ENCODE results near the gene OR7C1.
"Not testable (repeated sequence)": the region's sequence is repeated elsewhere in the genome, so short reads cannot be mapped to it uniquely, and the experiment has no call there.

Gene OR7C1

GRCh38 chr19:14817052-14817451, 17.9 kb downstream of the OR7C1 start:
- no peaks in the 10 kb centered on the region for H3K4me1 ChIP-seq (ENCODE audit: insufficient read depth, low read length)
- H3K27me3 ChIP-seq (ENCODE audit: control insufficient read depth in 1 of 2, insufficient read depth in 2 of 2, low read length in 2 of 2): no peaks in the 10 kb centered on the region
- no peak overlapping the region for H3K27ac ChIP-seq (ENCODE audit: low read depth, low read length)
- H3K36me3 ChIP-seq (ENCODE audit: insufficient read depth, low read length): no peaks in the 10 kb centered on the region
- H3K9ac ChIP-seq (ENCODE audit: low read length): no peak overlapping the region
- H3K4me3 ChIP-seq (ENCODE audit: low read depth in 1 of 2, low read length in 2 of 2): no peak overlapping the region
- H3K9me3 ChIP-seq (ENCODE audit: low read length): no peaks in the 10 kb centered on the region

- Histone ChIP-seq H3K27me3 (ENCODE audit: control insufficient read depth in 1 of 2, insufficient read depth in 2 of 2, low read length in 2 of 2) (no peaks in the 10 kb centered on the region), H3K4me1 (ENCODE audit: insufficient read depth, low read length) (no peaks in the 10 kb centered on the region), H3K4me3 (ENCODE audit: low read depth in 1 of 2, low read length in 2 of 2) (no peak overlapping the region), H3K27ac (ENCODE audit: low read depth, low read length) (no peak overlapping the region), H3K9ac (ENCODE audit: low read length) (no peak overlapping the region), H3K9me3 (ENCODE audit: low read length) (no peaks in the 10 kb centered on the region), H3K36me3 (ENCODE audit: insufficient read depth, low read length) (no peaks in the 10 kb centered on the region)
These were observed 19.9 kb downstream of the OR7C1 start for GRCh38 chr19:14814982-14815652.

- no peak overlapping the region for H3K9ac ChIP-seq (ENCODE audit: low read length)
- H3K4me3 ChIP-seq (ENCODE audit: low read depth in 1 of 2, low read length in 2 of 2): no peak overlapping the region
- no peaks in the 10 kb centered on the region for H3K9me3 ChIP-seq (ENCODE audit: low read length)
- no peaks in the 10 kb centered on the region for H3K4me1 ChIP-seq (ENCODE audit: insufficient read depth, low read length)
- no peaks in the 10 kb centered on the region for H3K36me3 ChIP-seq (ENCODE audit: insufficient read depth, low read length)
- H3K27me3 ChIP-seq (ENCODE audit: control insufficient read depth in 1 of 2, insufficient read depth in 2 of 2, low read length in 2 of 2): no peaks in the 10 kb centered on the region
- no peak overlapping the region for H3K27ac ChIP-seq (ENCODE audit: low read depth, low read length)
These were observed 25.5 kb downstream of the OR7C1 start for GRCh38 chr19:14809272-14810057.

DNA sequence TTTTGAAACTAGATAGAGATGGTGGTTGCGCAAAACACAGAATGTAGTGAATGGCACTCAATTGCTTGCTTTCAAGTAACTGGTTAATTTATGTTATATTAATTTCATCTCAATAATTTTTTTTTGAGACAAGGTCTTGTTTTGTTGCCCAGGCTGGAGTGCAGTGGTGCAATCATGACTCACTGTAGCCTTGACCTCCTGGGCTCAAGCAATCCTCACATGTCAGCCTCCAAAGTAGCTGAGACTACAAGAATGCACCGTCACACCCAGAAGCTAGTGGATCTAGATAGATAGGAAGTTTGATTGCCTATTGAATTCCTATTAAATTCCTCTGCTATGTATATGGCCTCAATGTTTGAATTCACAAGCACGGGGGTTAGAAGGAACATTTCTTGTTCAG, 30.2 kb downstream of the OR7C1 start:
- no peak overlapping the region for H3K9ac ChIP-seq (ENCODE audit: low read length)
- no peak overlapping the region for H3K4me3 ChIP-seq (ENCODE audit: low read depth in 1 of 2, low read length in 2 of 2)
- H3K27ac ChIP-seq (ENCODE audit: low read depth, low read length): no peak overlapping the region
- H3K27me3 ChIP-seq (ENCODE audit: control insufficient read depth in 1 of 2, insufficient read depth in 2 of 2, low read length in 2 of 2): no peaks in the 10 kb centered on the region
- no peaks in the 10 kb centered on the region for H3K4me1 ChIP-seq (ENCODE audit: insufficient read depth, low read length)
- no peaks in the 10 kb centered on the region for H3K36me3 ChIP-seq (ENCODE audit: insufficient read depth, low read length)
- H3K9me3 ChIP-seq (ENCODE audit: low read length): no peaks in the 10 kb centered on the region

DNA sequence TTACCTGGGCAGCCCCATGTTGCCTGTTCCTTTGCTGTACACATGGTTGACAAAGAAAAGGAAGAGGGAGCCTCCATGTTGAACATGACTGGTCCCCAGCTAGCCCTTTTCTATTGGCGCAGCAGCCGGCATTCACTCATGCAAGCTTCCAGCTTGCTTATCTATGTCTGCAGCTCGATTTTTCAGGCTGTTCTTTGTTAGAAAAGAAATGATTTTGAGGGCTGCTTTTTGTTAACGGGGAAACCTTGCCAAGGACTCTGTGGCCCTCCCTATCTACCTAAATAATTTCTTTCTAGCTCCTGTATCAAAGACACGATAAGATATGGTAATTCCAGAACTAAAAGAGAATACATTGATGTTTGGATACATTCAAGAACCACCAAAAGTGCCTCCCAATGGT, 36.2 kb downstream of the OR7C1 start:
- Histone ChIP-seq H3K4me1 (ENCODE audit: insufficient read depth, low read length) (no peaks in the 10 kb centered on the region), H3K4me3 (ENCODE audit: low read depth in 1 of 2, low read length in 2 of 2) (no peak overlapping the region), H3K27me3 (ENCODE audit: control insufficient read depth in 1 of 2, insufficient read depth in 2 of 2, low read length in 2 of 2) (no peaks in the 10 kb centered on the region), H3K27ac (ENCODE audit: low read depth, low read length) (no peak overlapping the region), H3K36me3 (ENCODE audit: insufficient read depth, low read length) (no peaks in the 10 kb centered on the region), H3K9me3 (ENCODE audit: low read length) (no peaks in the 10 kb centered on the region), H3K9ac (ENCODE audit: low read length) (no peak overlapping the region)

DNA sequence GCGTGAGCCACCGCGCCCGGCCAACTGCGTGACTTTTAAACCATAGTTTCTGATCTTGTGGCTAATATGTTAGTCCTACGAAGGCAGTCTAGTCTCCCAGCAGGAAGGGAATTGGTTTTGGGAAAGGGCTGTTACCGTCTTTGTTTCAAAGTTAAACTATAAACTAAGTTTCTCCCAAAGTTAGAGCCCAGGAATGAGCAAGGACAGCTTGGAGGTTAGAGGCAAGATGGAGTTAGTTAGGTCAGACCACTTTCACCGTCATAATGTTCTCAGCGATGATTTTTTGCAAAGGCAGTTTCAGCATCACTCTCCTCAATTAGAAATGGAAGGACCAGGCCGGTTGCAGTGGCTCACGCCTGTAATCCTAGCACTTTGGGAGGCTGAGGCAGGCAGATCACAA, 39.0 kb downstream of the OR7C1 start:
- Histone ChIP-seq H3K27me3 (ENCODE audit: control insufficient read depth in 1 of 2, insufficient read depth in 2 of 2, low read length in 2 of 2) (no peaks in the 10 kb centered on the region), H3K27ac (ENCODE audit: low read depth, low read length) (no peak overlapping the region), H3K36me3 (ENCODE audit: insufficient read depth, low read length) (no peaks in the 10 kb centered on the region), H3K9me3 (ENCODE audit: low read length) (no peaks in the 10 kb centered on the region), H3K4me1 (ENCODE audit: insufficient read depth, low read length) (no peaks in the 10 kb centered on the region), H3K9ac (ENCODE audit: low read length) (no peak overlapping the region), H3K4me3 (ENCODE audit: low read depth in 1 of 2, low read length in 2 of 2) (no peak overlapping the region)

DNA sequence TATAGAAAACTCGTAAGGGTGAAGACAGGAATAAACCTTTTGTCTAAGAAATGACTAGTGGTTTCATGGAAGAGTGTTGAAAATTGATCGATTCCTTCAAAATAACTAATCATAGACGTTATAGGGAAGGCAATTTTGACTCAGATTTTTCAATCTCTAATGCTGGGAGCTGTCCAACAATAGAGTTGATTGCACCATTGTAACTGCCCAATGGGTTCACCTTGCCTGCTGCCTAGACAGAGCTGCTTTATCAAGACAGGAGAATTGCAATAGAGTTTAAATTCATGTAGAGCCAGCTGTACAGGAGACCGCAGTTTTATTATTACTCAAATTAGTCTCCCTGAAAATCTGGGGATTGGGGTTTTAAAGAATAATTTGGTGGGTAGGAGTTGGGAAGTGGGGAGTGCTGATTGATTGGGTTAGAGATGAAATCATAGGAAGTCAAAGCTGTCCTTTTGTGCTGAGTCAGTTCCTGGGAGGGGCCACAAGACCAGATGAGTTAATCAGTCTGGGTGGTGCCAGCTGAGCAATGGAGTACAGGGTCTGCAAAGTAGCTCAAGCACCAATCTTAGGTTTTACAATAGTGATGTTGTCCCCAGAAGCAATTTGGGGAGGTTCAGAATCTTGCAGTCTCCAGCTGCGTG, 39.8 kb downstream of the OR7C1 start:
- Histone ChIP-seq H3K4me1 (ENCODE audit: insufficient read depth, low read length) (no peaks in the 10 kb centered on the region), H3K27ac (ENCODE audit: low read depth, low read length) (no peak overlapping the region), H3K36me3 (ENCODE audit: insufficient read depth, low read length) (no peaks in the 10 kb centered on the region), H3K4me3 (ENCODE audit: low read depth in 1 of 2, low read length in 2 of 2) (no peak overlapping the region), H3K9me3 (ENCODE audit: low read length) (no peaks in the 10 kb centered on the region), H3K27me3 (ENCODE audit: control insufficient read depth in 1 of 2, insufficient read depth in 2 of 2, low read length in 2 of 2) (no peaks in the 10 kb centered on the region), H3K9ac (ENCODE audit: low read length) (no peak overlapping the region)

DNA sequence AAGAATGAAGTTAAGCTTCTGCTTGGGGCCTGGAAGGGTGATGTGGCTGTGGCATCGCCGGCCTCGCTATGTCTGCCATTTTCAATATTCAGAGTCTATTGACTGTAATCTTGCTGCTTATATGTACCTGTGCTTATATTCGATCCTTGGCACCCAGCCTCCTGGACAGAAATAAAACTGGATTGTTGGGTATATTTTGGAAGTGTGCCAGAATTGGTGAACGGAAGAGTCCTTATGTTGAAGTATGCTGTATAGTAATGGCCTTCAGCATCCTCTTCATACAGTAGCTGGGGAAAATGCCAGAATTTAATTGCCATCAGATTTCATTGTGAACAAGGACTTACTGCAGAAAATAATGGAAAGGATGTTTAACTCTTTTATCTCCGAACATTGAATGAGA, 42.7 kb downstream of the OR7C1 start:
- H3K27ac ChIP-seq (ENCODE audit: low read depth, low read length); H3K36me3 ChIP-seq (ENCODE audit: insufficient read depth, low read length); H3K9me3 ChIP-seq (ENCODE audit: low read length): not testable (repeated sequence)

DNA sequence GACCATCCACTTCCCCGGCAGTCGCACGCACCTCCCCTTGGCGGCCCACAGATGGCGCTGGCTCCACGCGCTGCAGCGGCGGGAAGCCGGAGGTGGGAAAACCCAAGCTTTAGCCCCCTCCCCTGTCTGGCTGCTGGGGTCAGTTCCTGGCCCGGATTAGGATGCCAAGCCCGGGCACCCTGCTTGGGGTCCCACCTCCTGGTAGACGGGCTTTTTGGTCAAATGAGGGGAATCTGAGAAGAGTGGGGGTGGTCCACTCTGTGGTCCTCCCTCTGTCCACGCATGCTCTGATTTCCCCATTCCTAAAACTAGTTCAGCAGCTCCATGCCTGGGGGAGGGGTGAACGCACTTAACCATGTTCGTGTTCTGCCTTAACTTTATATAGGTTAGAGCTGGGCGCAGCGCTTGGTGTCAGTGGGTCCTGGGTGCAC, 48.5 kb downstream of the OR7C1 start:
- no peak overlapping the region for H3K9ac ChIP-seq (ENCODE audit: low read length)
- no peaks in the 10 kb centered on the region for H3K36me3 ChIP-seq (ENCODE audit: insufficient read depth, low read length)
- no peaks in the 10 kb centered on the region for H3K9me3 ChIP-seq (ENCODE audit: low read length)
- no peaks in the 10 kb centered on the region for H3K4me1 ChIP-seq (ENCODE audit: insufficient read depth, low read length)
- no peak overlapping the region for H3K4me3 ChIP-seq (ENCODE audit: low read depth in 1 of 2, low read length in 2 of 2)
- H3K27ac ChIP-seq (ENCODE audit: low read depth, low read length): no peak overlapping the region
- peaks cover 0 to 4% of the 10 kb centered on the region in 2 donors for H3K27me3 ChIP-seq (ENCODE audit: control insufficient read depth in 1 of 2, insufficient read depth in 2 of 2, low read length in 2 of 2)

More for the DNA sequence above, 42.7 kb downstream of the OR7C1 start:
- H3K4me1 ChIP-seq (ENCODE audit: insufficient read depth, low read length); H3K9ac ChIP-seq (ENCODE audit: low read length); H3K4me3 ChIP-seq (ENCODE audit: low read depth in 1 of 2, low read length in 2 of 2); H3K27me3 ChIP-seq (ENCODE audit: control insufficient read depth in 1 of 2, insufficient read depth in 2 of 2, low read length in 2 of 2): not testable (repeated sequence)

GRCh38 chr19:14785102-14785793, 49.7 kb downstream of the OR7C1 start:
- not testable (repeated sequence) for H3K9me3 ChIP-seq (ENCODE audit: low read length); H3K9ac ChIP-seq (ENCODE audit: low read length); H3K27me3 ChIP-seq (ENCODE audit: control insufficient read depth in 1 of 2, insufficient read depth in 2 of 2, low read length in 2 of 2); H3K4me3 ChIP-seq (ENCODE audit: low read depth in 1 of 2, low read length in 2 of 2); H3K27ac ChIP-seq (ENCODE audit: low read depth, low read length); H3K4me1 ChIP-seq (ENCODE audit: insufficient read depth, low read length); H3K36me3 ChIP-seq (ENCODE audit: insufficient read depth, low read length)

DNA sequence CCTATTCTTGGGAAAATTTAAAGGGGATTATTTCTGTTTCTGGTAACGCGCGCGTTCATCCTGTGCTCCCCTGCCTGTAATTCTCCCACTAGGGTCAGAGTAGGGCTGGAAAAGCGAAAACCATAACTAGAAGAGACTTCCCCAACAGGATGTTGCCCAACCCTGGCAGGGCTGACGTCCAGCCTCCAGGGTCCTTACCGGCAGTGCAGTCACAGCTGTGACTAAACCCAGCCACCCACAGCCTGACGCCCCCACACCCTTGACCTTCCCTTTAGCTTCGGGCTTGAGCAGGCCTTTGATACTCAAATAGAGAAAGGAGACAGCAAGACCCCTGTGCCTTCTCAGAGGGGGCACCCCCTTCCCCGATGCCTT, 50.3 kb downstream of the OR7C1 start:
- not testable (repeated sequence) for H3K4me3 ChIP-seq (ENCODE audit: low read depth in 1 of 2, low read length in 2 of 2); H3K36me3 ChIP-seq (ENCODE audit: insufficient read depth, low read length); H3K27me3 ChIP-seq (ENCODE audit: control insufficient read depth in 1 of 2, insufficient read depth in 2 of 2, low read length in 2 of 2); H3K4me1 ChIP-seq (ENCODE audit: insufficient read depth, low read length); H3K27ac ChIP-seq (ENCODE audit: low read depth, low read length); H3K9ac ChIP-seq (ENCODE audit: low read length); H3K9me3 ChIP-seq (ENCODE audit: low read length)
